H1 (cell line): ENCODE data around the gene MACF1. TPM values are rescaled to one million over a fixed set of nuclear protein-coding genes. Genes with fewer than 3 reads are reported as not detected.

Source experiments
- CHD7 ChIP-seq: fragments of 300-600 bp; sonication (generic); IDR thresholded peaks from 2 replicates; pipeline ENCODE4 v1.7.1; 2012; ENCODE audit warnings: low read length, moderate library complexity, mild to moderate bottlenecking, inconsistent platforms; ENCODE audit not compliant: insufficient replicate concordance
- CREB1 ChIP-seq: IDR thresholded peaks from 2 replicates; pipeline ENCODE4 v1.6.1; 2012; ENCODE audit warnings: inconsistent platforms
- CTBP2 ChIP-seq: IDR thresholded peaks from 2 replicates; pipeline ENCODE4 v1.7.0; 2011; ENCODE audit warnings: borderline replicate concordance, mild to moderate bottlenecking, moderate library complexity, mixed read lengths, low read length; ENCODE audit not compliant: insufficient read depth, insufficient read length
- EGR1 ChIP-seq: IDR thresholded peaks from 2 replicates; pipeline ENCODE4 v1.6.1; 2011; ENCODE audit warnings: low read depth, low read length, borderline replicate concordance
- NRF1 ChIP-seq: IDR thresholded peaks from 2 replicates; pipeline ENCODE4 v1.6.1; 2011; ENCODE audit warnings: mild to moderate bottlenecking, low read depth, low read length, improper control_type of control experiment
- RAD21 ChIP-seq, 2 experiments: IDR thresholded peaks in 1 of 2; conservative IDR thresholded peaks in 1 of 2; 2 replicates each; pipeline ENCODE4 v1.6.1; 2011; ENCODE audit warnings: low read depth in 2 of 2, low read length in 2 of 2, improper control_type of control experiment in 1 of 2, inconsistent platforms in 1 of 2, mild to moderate bottlenecking in 1 of 2, moderate library complexity in 1 of 2
- RNF2 ChIP-seq: fragments of 200-900, 300-1000 bp; sonication (generic); IDR thresholded peaks from 2 replicates; pipeline ENCODE4 v1.7.1; 2016; ENCODE audit warnings: borderline replicate concordance, low read depth, mild to moderate bottlenecking, antibody characterized with exemption, low read length; ENCODE audit not compliant: poor library complexity, severe bottlenecking; ENCODE audit errors: missing control alignments
- TCF12 ChIP-seq: IDR thresholded peaks from 2 replicates; pipeline ENCODE4 v1.6.1; 2011; ENCODE audit warnings: low read depth, mild to moderate bottlenecking, low read length
- ZNF274 ChIP-seq: IDR thresholded peaks from 2 replicates; pipeline ENCODE4 v1.7.0; 2012; ENCODE audit warnings: low read length, borderline replicate concordance; ENCODE audit errors: extremely low read depth
- polyA plus RNA-seq, 7 experiments: library from polyadenylated mRNA; depleted of rRNA in 3 of 7; stranded (reverse) in 5 of 7; unstranded in 2 of 7; fragments of >200 nt in 5 of 7; fragments of 200-250 nt in 2 of 7; gene quantifications; 1 replicate in 5 of 7; 2 replicates in 1 of 7; 4 replicates in 1 of 7; pipeline versions ENCODE4 v1.2.1 to v1.2.3, GENCODE V29; 2011 to 2013; ENCODE audit warnings: missing spikeins in 2 of 7, mixed read lengths in 2 of 7
- total RNA-seq: library from RNA; stranded (reverse); fragmentation: NEBNext Ultra II Directional; extraction: Animal tissue kit (Norgen Biotek cat#: 25700); gene quantifications from 2 replicates; pipeline ENCODE4 v1.2.1, GENCODE V29; 2021

MACF1 gene
- total and polyA plus RNA-seq, 2 of the 8 experiments (the other 6 are each of a cell fraction or from before 2014, with no cell fraction given), result 59.8 to 285 TPM

GRCh38 chr1:39409055-39409816 lies 204.7 kb downstream of the MACF1 start (continued):
- TF ChIP-seq CHD7 (no peak), ZNF274 (no peak), RNF2 (no peak), TCF12 (no peak), NRF1 (no peak), EGR1 (peak; percentile 56; the same call in 1 of the 2 replicates), RAD21 (IDR thresholded peaks at IDR 0.05 in 1 of 2, conservative IDR thresholded peaks at IDR 0.05 in 1 of 2; ENCODE audit: low read depth in 2 of 2, low read length in 2 of 2) (no peak), CTBP2 (no peak), CREB1 (no peak)
